A673 (cell line): ENCODE data around the gene DPH1. TPM values are rescaled to one million over a fixed set of nuclear protein-coding genes. Genes with fewer than 3 reads are reported as not detected.

Experiments
- BruUV-seq: library from RNA; stranded (reverse); fragments of 400-500 nt; replicated peaks from 2 replicates; lab custom pipeline; 2021; lab: Mats Ljungman, UMichigan
- CTCF ChIA-PET: fragments of 300-600 bp; sonication (Branson Sonifier 250); formaldehyde crosslinking; loops from one replicate; lab custom pipeline; 2022; ENCODE audit warnings: antibody characterized with exemption; lab: Charles Lee
- POLR2A ChIA-PET: fragments of 300-600 bp; sonication (Branson Sonifier 250); formaldehyde crosslinking; loops from one replicate; lab custom pipeline; 2022; ENCODE audit warnings: antibody characterized with exemption; ENCODE audit not compliant: low non-redundant PET; lab: Charles Lee
- DNase-seq: peaks from one replicate; pipeline ENCODE4 v3.0.0-alpha.2; 2015; ENCODE audit warnings: low spot score
- H3K27ac ChIP-seq: fragments of 200-600 bp; sonication (generic); 2 replicates; pipeline ENCODE4 v1.5.1; 2016; ENCODE audit warnings: mixed run types, low read depth, mild to moderate bottlenecking, mixed read lengths, antibody characterized with exemption, low read length; ENCODE audit not compliant: poor library complexity, severe bottlenecking
- H3K27me3 ChIP-seq: fragments of 200-600 bp; sonication (generic); replicated peaks from 2 replicates; pipeline ENCODE4 v1.6.1; 2017; ENCODE audit warnings: mixed run types, low read depth, mild to moderate bottlenecking, mixed read lengths, antibody characterized with exemption, low read length; ENCODE audit not compliant: insufficient read depth, poor library complexity
- H3K36me3 ChIP-seq: fragments of 200-600 bp; sonication (generic); 2 replicates; pipeline ENCODE4 v1.6.1; 2016; ENCODE audit warnings: mixed run types, mild to moderate bottlenecking, mixed read lengths, antibody characterized with exemption, low read length; ENCODE audit not compliant: insufficient read depth, poor library complexity, severe bottlenecking
- H3K4me1 ChIP-seq: fragments of 200-600 bp; sonication (generic); 2 replicates; pipeline ENCODE4 v1.6.1; 2017; ENCODE audit warnings: mixed run types, mild to moderate bottlenecking, mixed read lengths, antibody characterized with exemption, low read length; ENCODE audit not compliant: insufficient read depth, poor library complexity, severe bottlenecking
- H3K4me3 ChIP-seq: fragments of 200-600 bp; sonication (generic); 2 replicates; pipeline ENCODE4 v1.5.1; 2016; ENCODE audit warnings: low read depth, mixed run types, mild to moderate bottlenecking, mixed read lengths, low read length; ENCODE audit not compliant: poor library complexity, severe bottlenecking
- H3K9me3 ChIP-seq: fragments of 200-600 bp; sonication (generic); 2 replicates; pipeline ENCODE4 v1.6.1; 2016; ENCODE audit warnings: mixed run types, low read depth, mild to moderate bottlenecking, mixed read lengths, antibody characterized with exemption, low read length; ENCODE audit not compliant: poor library complexity, severe bottlenecking
- CTCF ChIP-seq: fragments of 300-800, 200-600 bp; sonication (generic); conservative IDR thresholded peaks from 2 replicates; pipeline ENCODE4 v1.5.1; 2017; ENCODE audit warnings: low read depth, mild to moderate bottlenecking, antibody characterized with exemption, low read length, moderate library complexity, mixed read lengths
- EZH2 ChIP-seq: fragments of 200-600 bp; sonication (generic); IDR thresholded peaks from 2 replicates; pipeline ENCODE4 v1.6.1; 2017; ENCODE audit warnings: borderline replicate concordance, low read depth, mild to moderate bottlenecking, mixed read lengths, antibody characterized with exemption, low read length; ENCODE audit not compliant: poor library complexity, severe bottlenecking
- intact Hi-C: fragments of 100-400 bp; cut with micrococcal nuclease; formaldehyde crosslinking; loops from one replicate; pipeline ENCODE4 v1.10.0; 2022; ENCODE audit not compliant: unreplicated experiment
- total RNA-seq: library from RNA; stranded (reverse); gene quantifications from 2 replicates; pipeline ENCODE4 v1.2.3, GENCODE V29; 2021

The DPH1 gene
- total RNA-seq, 1 experiment from 2014 or later, result 51.1 TPM

GRCh38 chr17:1995321-1995892 is 34.5 kb upstream of the DPH1 start:
- no peaks in the 10 kb centered on the region for H3K27me3 ChIP-seq
- intact Hi-C loops, result no loop called here
- no peaks in the 10 kb centered on the region for H3K36me3 ChIP-seq
- POLR2A ChIA-PET, result no interaction called here
- CTCF ChIA-PET, result interaction anchor here (0.6 kb wide), 1 partner anchor 41 kb away, joined by 7 read pairs; no protein-coding TSS in a partner anchor
- TF ChIP-seq CTCF (no peak), EZH2 (no peak)
- no peaks in the 10 kb centered on the region for H3K9me3 ChIP-seq
- no peak overlapping the region for H3K4me3 ChIP-seq
- BruUV-seq, result no TSS peak
- H3K4me1 ChIP-seq, result no peaks in the 10 kb centered on the region
- DNase-seq, result no peak
- H3K27ac ChIP-seq, result no peak overlapping the region

- ChIA-PET POLR2A (no interaction called here), CTCF (interaction anchor here (0.6 to 1.0 kb wide), 2 partner anchors 40 to 87 kb away, joined by 3 to 7 read pairs; no protein-coding TSS in a partner anchor)
- Histone ChIP-seq H3K27me3 (no peaks in the 10 kb centered on the region), H3K9me3 (no peaks in the 10 kb centered on the region), H3K36me3 (no peaks in the 10 kb centered on the region), H3K4me1 (no peaks in the 10 kb centered on the region), H3K4me3 (no peak overlapping the region), H3K27ac (no peak overlapping the region)
- DNase-seq, result no peak
- no TSS peak for BruUV-seq
- intact Hi-C loops, result no loop called here
- TF ChIP-seq EZH2, result no peak
- no peak for TF ChIP-seq CTCF
Measured at GRCh38 chr17:1995907-1996799, 33.8 kb upstream of the DPH1 start.

- Histone ChIP-seq H3K4me3 (no peak overlapping the region), H3K4me1 (peaks cover 4% of the 10 kb centered on the region), H3K36me3 (no peaks in the 10 kb centered on the region), H3K27me3 (no peaks in the 10 kb centered on the region), H3K9me3 (no peaks in the 10 kb centered on the region), H3K27ac (no peak overlapping the region)
- no TSS peak for BruUV-seq
- CTCF ChIA-PET, result interaction anchor here (0.7 to 1.0 kb wide), 2 partner anchors 88 to 250 kb away, joined by 3 read pairs; no protein-coding TSS in a partner anchor
- intact Hi-C loops, result no loop called here
- POLR2A ChIA-PET, result no interaction called here
- no peak for DNase-seq
- no peak for TF ChIP-seq CTCF
- no peak for TF ChIP-seq EZH2
Measured at GRCh38 chr17:1996800-1997288, 33.1 kb upstream of the DPH1 start.
